Measurements from ENCODE around the gene CNOT10.
"Not testable (repeated sequence)": the region's sequence is repeated elsewhere in the genome, so short reads cannot be mapped to it uniquely, and the experiment has no call there.

Gene CNOT10

GRCh38 chr3:32698506-32698905, 13.5 kb downstream of the CNOT10 start:
- no peak for DNase-seq

GRCh38 chr3:32699429-32699828, 14.4 kb downstream of the CNOT10 start:
- DNase-seq, result no peak

GRCh38 chr3:32700244-32700643, 15.3 kb downstream of the CNOT10 start:
- DNase-seq, result no peak

GRCh38 chr3:32703491-32703972, 18.5 kb downstream of the CNOT10 start:
- no peak for DNase-seq

GRCh38 chr3:32705232-32705631, 20.2 kb downstream of the CNOT10 start:
- no peak for DNase-seq

- DNase-seq, result no peak
Observed at GRCh38 chr3:32706348-32707025, 21.5 kb downstream of the CNOT10 start.

GRCh38 chr3:32707026-32707370, 22.0 kb downstream of the CNOT10 start:
- no peak for DNase-seq

- no peak for DNase-seq
Observed at GRCh38 chr3:32708672-32709283, 23.8 kb downstream of the CNOT10 start.

- DNase-seq, result no peak
Observed at GRCh38 chr3:32709346-32709745, 24.4 kb downstream of the CNOT10 start.

GRCh38 chr3:32712506-32713055, 27.6 kb downstream of the CNOT10 start:
- DNase-seq, result no peak

- no peak for DNase-seq
Observed at GRCh38 chr3:32713181-32713580, 28.2 kb downstream of the CNOT10 start.

GRCh38 chr3:32719335-32719734, 34.3 kb downstream of the CNOT10 start:
- no peak for DNase-seq

- DNase-seq, result no peak
Observed at GRCh38 chr3:32719931-32720330, 34.9 kb downstream of the CNOT10 start.

- no peak for DNase-seq
Observed at GRCh38 chr3:32725721-32726120, 40.7 kb downstream of the CNOT10 start.

GRCh38 chr3:32733631-32734229, 48.7 kb downstream of the CNOT10 start:
- DNase-seq, result peak; percentile 1

GRCh38 chr3:32734756-32735155, 49.8 kb downstream of the CNOT10 start:
- DNase-seq, result no peak

- not testable (repeated sequence) for DNase-seq
Observed at GRCh38 chr3:32743470-32743869, 58.5 kb downstream of the CNOT10 start.

- no peak for DNase-seq
Observed at GRCh38 chr3:32743934-32744333, 58.9 kb downstream of the CNOT10 start.

- no peak for DNase-seq
Observed at GRCh38 chr3:32751377-32751776, 66.4 kb downstream of the CNOT10 start.

- DNase-seq, result no peak
Observed at GRCh38 chr3:32755761-32756160, 70.8 kb downstream of the CNOT10 start.

- no peak for DNase-seq
Observed at GRCh38 chr3:32757618-32758374, 72.8 kb downstream of the CNOT10 start.

GRCh38 chr3:32758375-32758753, 73.4 kb downstream of the CNOT10 start:
- DNase-seq, result no peak

GRCh38 chr3:32759342-32759741, 74.4 kb downstream of the CNOT10 start:
- no peak for DNase-seq

Measured in NCI-H446 treated with DMSO at 0.1 percent for 48 hours (cell line).